Measurements from ENCODE around the gene KLHL5. TPM values are rescaled to one million over a fixed set of nuclear protein-coding genes. Genes with fewer than 3 reads are reported as not detected.
A peak's percentile ranks its signal among the peaks of the same experiment; 100 is the strongest.

The KLHL5 gene
- total RNA-seq, 2 donors from 2014 or later = 5.9 to 14.5 TPM

DNA sequence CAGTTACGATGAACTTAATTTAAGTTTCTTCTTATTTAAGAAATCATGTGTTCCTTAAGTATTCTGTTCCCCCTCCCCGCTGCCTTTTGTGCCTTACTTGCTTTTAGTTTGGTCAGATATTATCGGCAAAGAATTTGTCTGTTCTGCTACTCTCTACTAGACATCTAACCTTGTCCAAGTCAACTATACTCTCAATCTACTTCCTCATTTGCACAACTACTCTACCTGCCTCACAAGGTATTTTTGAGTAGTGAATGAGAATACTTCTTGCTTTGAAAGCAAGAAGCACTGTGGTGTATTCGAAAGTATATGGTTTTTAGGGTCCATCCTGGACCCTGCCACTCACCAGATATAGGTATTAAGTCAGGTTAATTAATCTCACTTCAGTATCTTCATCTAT is 8.0 kb upstream of the KLHL5 start:
- H3K4me3 ChIP-seq = no peak overlapping the region
- no peak overlapping the region for H3K27ac ChIP-seq
- 93 to 94% methylated on average over 4 of the region's 4 CpGs for WGBS, 2 donors
- TF ChIP-seq POLR2A (IDR thresholded peaks at IDR 0.05) = no peak
- TF ChIP-seq, protein P1, sequence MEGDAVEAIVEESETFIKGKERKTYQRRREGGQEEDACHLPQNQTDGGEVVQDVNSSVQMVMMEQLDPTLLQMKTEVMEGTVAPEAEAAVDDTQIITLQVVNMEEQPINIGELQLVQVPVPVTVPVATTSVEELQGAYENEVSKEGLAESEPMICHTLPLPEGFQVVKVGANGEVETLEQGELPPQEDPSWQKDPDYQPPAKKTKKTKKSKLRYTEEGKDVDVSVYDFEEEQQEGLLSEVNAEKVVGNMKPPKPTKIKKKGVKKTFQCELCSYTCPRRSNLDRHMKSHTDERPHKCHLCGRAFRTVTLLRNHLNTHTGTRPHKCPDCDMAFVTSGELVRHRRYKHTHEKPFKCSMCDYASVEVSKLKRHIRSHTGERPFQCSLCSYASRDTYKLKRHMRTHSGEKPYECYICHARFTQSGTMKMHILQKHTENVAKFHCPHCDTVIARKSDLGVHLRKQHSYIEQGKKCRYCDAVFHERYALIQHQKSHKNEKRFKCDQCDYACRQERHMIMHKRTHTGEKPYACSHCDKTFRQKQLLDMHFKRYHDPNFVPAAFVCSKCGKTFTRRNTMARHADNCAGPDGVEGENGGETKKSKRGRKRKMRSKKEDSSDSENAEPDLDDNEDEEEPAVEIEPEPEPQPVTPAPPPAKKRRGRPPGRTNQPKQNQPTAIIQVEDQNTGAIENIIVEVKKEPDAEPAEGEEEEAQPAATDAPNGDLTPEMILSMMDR (IDR thresholded peaks at IDR 0.05) = no peak
- intact Hi-C loops (cut with DNase I) = no loop called here
- no peaks in the 10 kb centered on the region for H3K27me3 ChIP-seq
- DNase-seq (no peak), ATAC-seq (no peak)
- no peaks in the 10 kb centered on the region for H3K36me3 ChIP-seq (replicated peaks in 1 of 2; ENCODE audit: insufficient read depth in 1 of 2, low read depth in 2 of 2)
- H3K9me3 ChIP-seq = no peaks in the 10 kb centered on the region
- no peaks in the 10 kb centered on the region for H3K4me1 ChIP-seq

DNA sequence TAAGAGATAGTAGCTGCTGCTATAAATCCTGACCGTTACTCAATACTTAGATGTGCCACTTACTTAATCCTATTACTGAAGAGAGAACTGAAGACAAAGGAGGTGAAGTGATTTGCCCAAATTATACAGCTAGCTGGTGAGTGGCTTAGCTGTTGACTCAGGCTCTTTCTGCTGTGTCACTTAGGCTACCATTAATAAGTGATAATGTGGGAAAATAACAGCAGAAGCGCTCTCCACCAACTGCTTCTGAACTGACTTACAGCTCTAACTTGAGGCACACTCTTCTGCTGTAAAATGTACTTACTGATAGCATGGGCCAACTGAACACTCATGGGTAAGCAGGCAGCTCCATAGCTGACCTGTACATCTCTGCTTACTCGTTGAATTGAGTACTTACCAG is 7.5 kb upstream of the KLHL5 start:
- intact Hi-C loops (cut with DNase I) = no loop called here
- Histone ChIP-seq H3K27ac (no peak overlapping the region), H3K4me1 (no peaks in the 10 kb centered on the region), H3K36me3 (replicated peaks in 1 of 2; ENCODE audit: insufficient read depth in 1 of 2, low read depth in 2 of 2) (no peaks in the 10 kb centered on the region), H3K27me3 (no peaks in the 10 kb centered on the region), H3K9me3 (no peaks in the 10 kb centered on the region), H3K4me3 (no peak overlapping the region)
- WGBS, 2 donors = 65 to 68% methylated on average over 3 of the region's 3 CpGs
- no peak for TF ChIP-seq POLR2A (IDR thresholded peaks at IDR 0.05)
- TF ChIP-seq, protein P1 (IDR thresholded peaks at IDR 0.05) = no peak
- ATAC-seq (peak; percentile 30), DNase-seq (no peak)

DNA sequence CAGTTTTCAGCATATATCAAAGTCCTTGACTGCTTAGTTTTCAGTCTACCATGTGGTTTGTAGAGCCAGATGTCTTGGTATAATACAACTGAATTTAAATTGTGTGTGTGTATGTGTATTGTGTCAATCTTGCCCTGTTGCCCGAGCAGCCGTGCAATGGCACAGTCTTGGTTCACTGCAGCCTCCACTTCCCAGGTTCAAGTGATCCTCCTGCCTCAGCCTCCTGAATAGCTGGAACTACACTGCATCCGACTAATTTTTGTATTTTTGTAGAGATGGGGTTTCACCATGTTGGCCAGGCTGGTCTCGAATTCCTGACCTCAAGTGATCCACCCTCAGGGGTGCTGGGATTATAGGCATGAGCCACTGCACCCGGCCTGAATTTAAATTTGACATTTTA is 6.0 kb upstream of the KLHL5 start:
- no peaks in the 10 kb centered on the region for H3K36me3 ChIP-seq (replicated peaks in 1 of 2; ENCODE audit: insufficient read depth in 1 of 2, low read depth in 2 of 2)
- WGBS, 2 donors = 90 to 92% methylated on average over 5 of the region's 5 CpGs
- no peak for DNase-seq
- H3K27ac ChIP-seq = no peak overlapping the region
- intact Hi-C loops (cut with DNase I) = no loop called here
- no peak overlapping the region for H3K4me3 ChIP-seq
- H3K27me3 ChIP-seq = no peaks in the 10 kb centered on the region
- no peaks in the 10 kb centered on the region for H3K4me1 ChIP-seq
- no peak for TF ChIP-seq POLR2A (IDR thresholded peaks at IDR 0.05)
- TF ChIP-seq, protein P1 (IDR thresholded peaks at IDR 0.05) = no peak
- no peak for ATAC-seq
- H3K9me3 ChIP-seq = no peaks in the 10 kb centered on the region

DNA sequence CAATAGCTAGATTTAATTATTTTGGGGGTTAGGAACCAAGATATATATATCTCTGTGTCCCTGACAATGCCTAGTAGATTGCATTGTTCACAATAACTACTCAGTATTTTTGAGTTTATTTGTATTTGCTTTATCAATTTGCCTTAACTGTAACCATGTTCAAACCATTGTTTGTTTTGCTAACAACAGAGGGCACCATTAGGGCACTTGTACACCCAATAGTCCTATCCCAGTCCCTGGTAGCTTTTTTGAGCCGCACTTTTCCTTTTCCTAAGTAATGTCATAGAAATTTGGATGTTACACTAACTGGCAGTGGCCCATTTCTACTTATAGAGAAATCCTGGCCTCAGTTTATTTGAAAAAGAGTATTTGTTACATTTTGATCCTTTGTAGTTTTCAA is 575 bp upstream of the KLHL5 start:
- no peak overlapping the region for H3K4me3 ChIP-seq
- H3K36me3 ChIP-seq (replicated peaks in 1 of 2; ENCODE audit: insufficient read depth in 1 of 2, low read depth in 2 of 2) = no peaks in the 10 kb centered on the region
- WGBS, 2 donors = 79 to 86% methylated on average over 1 of the region's 1 CpG
- intact Hi-C loops (cut with DNase I) = no loop called here
- DNase-seq (no peak), ATAC-seq (no peak)
- no peaks in the 10 kb centered on the region for H3K27me3 ChIP-seq
- H3K4me1 ChIP-seq = no peaks in the 10 kb centered on the region
- TF ChIP-seq, protein P1 (IDR thresholded peaks at IDR 0.05) = no peak
- no peak for TF ChIP-seq POLR2A (IDR thresholded peaks at IDR 0.05)
- H3K27ac ChIP-seq = no peak overlapping the region
- H3K9me3 ChIP-seq = no peaks in the 10 kb centered on the region

DNA sequence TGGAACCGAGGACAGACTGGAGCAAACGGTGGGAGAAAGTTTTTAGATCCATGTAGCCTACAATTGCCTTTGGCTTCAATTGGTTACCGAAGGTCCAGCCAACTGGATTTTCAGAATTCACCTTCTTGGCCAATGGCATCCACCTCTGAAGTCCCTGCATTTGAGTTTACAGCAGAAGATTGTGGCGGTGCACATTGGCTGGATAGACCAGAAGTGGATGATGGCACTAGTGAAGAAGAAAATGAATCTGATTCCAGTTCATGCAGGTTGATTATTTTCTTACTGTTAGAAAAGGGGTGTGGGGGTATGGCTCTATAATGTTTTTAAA is 702 bp downstream of the KLHL5 start:
- TF ChIP-seq, protein P1 (IDR thresholded peaks at IDR 0.05) = no peak
- DNase-seq = no peak
- H3K4me3 ChIP-seq = no peak overlapping the region
- no peaks in the 10 kb centered on the region for H3K9me3 ChIP-seq
- H3K36me3 ChIP-seq (replicated peaks in 1 of 2; ENCODE audit: insufficient read depth in 1 of 2, low read depth in 2 of 2) = no peaks in the 10 kb centered on the region
- intact Hi-C loops (cut with DNase I) = no loop called here
- 78 to 81% methylated on average over 4 of the region's 4 CpGs for WGBS, 2 donors
- H3K27me3 ChIP-seq = no peaks in the 10 kb centered on the region
- H3K27ac ChIP-seq = no peak overlapping the region
- no peak for ATAC-seq
- peaks cover 7% of the 10 kb centered on the region for H3K4me1 ChIP-seq

All from body of pancreas (tissue), 4 donors.